GM06990 (cell line): ENCODE results near the gene KLK14.

Experiments
- DNase-seq: peaks from one replicate; pipeline ENCODE4 v3.0.0-alpha.2; 2011; ENCODE audit not compliant: insufficient read length; ENCODE audit errors: extremely low read depth
- H3K27me3 ChIP-seq: replicated peaks from 2 replicates; pipeline ENCODE4 v1.6.0; 2011; ENCODE audit warnings: low read length; ENCODE audit not compliant: control insufficient read depth, insufficient read depth
- H3K36me3 ChIP-seq: 2 replicates; pipeline ENCODE4 v1.5.1; 2011; ENCODE audit warnings: low read length; ENCODE audit not compliant: control insufficient read depth, insufficient read depth
- H3K4me3 ChIP-seq: replicated peaks from 2 replicates; pipeline ENCODE4 v1.5.1; 2011; ENCODE audit warnings: low read depth, mild to moderate bottlenecking, control low read depth, low read length
- TF ChIP-seq, protein P1 (sequence below): IDR thresholded peaks from 2 replicates; pipeline ENCODE4 v1.5.1; 2011; ENCODE audit warnings: low read length, control low read depth, mild to moderate bottlenecking, inconsistent platforms; ENCODE audit not compliant: insufficient read depth, poor library complexity, severe bottlenecking

Gene KLK14

DNA sequence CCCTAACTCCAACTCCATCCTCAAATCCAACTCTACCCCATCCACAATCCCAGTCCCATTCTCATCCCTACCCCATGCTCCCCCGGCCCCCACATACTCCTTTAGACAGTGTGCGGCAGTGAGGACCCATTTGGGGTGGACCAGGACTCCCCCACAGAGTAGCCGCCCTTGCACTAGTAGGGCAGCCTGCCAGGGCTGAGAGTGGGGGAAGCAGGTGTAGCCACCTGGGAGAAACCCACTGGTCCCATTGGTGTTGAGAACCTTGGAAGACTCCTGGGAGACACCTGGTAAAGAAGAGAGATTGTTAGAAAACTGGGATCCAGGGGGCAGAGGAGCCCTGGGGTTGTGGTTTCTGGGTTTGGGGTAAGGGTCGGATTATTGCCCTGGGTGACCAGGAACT, 22.4 kb downstream of the KLK14 start:
- no peak for DNase-seq
- TF ChIP-seq, protein P1, sequence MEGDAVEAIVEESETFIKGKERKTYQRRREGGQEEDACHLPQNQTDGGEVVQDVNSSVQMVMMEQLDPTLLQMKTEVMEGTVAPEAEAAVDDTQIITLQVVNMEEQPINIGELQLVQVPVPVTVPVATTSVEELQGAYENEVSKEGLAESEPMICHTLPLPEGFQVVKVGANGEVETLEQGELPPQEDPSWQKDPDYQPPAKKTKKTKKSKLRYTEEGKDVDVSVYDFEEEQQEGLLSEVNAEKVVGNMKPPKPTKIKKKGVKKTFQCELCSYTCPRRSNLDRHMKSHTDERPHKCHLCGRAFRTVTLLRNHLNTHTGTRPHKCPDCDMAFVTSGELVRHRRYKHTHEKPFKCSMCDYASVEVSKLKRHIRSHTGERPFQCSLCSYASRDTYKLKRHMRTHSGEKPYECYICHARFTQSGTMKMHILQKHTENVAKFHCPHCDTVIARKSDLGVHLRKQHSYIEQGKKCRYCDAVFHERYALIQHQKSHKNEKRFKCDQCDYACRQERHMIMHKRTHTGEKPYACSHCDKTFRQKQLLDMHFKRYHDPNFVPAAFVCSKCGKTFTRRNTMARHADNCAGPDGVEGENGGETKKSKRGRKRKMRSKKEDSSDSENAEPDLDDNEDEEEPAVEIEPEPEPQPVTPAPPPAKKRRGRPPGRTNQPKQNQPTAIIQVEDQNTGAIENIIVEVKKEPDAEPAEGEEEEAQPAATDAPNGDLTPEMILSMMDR, result no peak
- no peaks in the 10 kb centered on the region; the same call in 1 of the 2 replicates for H3K27me3 ChIP-seq
- H3K36me3 ChIP-seq, result no peaks in the 10 kb centered on the region
- H3K4me3 ChIP-seq, result no peak overlapping the region

DNA sequence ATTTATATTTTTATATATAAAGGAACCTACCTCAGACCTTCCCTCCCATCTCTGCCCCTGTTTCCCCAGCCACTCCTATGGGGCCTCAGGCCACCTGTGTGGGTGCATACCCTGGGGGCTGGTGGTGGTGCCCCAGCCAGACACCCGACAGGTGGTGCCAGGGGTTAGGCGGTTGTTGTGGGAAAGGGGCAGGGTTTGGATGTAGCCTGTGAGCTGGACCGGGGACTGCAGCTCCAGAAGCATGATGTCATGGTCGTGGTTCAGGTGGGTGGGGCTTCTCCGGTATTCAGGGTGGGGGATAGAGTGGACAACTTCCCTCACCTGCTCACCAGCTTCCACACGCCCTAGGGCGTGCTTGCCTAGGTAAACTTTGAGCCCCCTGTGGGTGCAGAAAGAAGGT, 23.0 kb downstream of the KLK14 start:
- H3K4me3 ChIP-seq, result no peak overlapping the region
- no peaks in the 10 kb centered on the region for H3K36me3 ChIP-seq
- no peak for DNase-seq
- no peaks in the 10 kb centered on the region; the same call in 1 of the 2 replicates for H3K27me3 ChIP-seq
- TF ChIP-seq, protein P1, result no peak

DNA sequence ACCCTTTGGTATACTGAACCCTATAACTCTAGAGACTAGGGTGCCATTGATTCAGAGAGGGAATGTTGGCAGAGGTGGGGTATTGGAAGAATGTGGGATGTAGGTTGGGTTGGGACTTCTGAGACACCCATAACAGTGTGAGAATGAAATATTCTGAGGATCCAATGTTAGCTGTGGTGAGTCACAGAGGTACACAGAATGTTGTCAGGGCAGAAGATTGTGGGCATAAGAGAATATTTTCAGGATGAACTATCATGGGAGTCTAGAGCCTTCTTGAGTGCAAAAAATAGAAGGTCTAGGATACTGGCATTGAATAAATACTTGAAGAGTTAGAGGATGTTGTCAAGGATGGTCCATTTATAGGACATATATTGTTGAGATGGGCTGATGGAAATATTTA, 26.8 kb downstream of the KLK14 start:
- no peaks in the 10 kb centered on the region for H3K36me3 ChIP-seq
- TF ChIP-seq, protein P1, result no peak

DNA sequence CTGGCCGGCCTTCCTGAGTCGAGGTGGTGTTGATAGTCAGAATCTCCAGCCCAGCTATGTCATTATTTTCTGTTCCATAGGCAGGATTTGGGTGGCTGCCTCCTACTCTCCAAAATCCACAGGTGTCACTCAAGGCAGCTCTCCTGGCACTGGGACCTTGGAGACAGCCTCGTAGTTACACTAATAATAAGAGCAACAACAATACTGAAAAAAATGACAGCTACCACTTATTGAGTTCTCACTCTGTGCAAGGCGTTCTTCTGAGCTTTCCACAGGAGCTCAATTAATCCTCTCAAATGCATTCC, 35.7 kb downstream of the KLK14 start:
- DNase-seq, result no peak
- Histone ChIP-seq H3K36me3 (no peaks in the 10 kb centered on the region), H3K27me3 (no peaks in the 10 kb centered on the region), H3K4me3 (no peak overlapping the region)
- TF ChIP-seq, protein P1, result no peak

More for the DNA sequence above, 26.8 kb downstream of the KLK14 start:
- Histone ChIP-seq H3K27me3 (no peaks in the 10 kb centered on the region; the same call in 1 of the 2 replicates), H3K4me3 (no peak overlapping the region)
- no peak for DNase-seq

- Histone ChIP-seq H3K36me3 (no peaks in the 10 kb centered on the region), H3K27me3 (no peaks in the 10 kb centered on the region), H3K4me3 (no peak overlapping the region)
- TF ChIP-seq, protein P1, result no peak
- no peak for DNase-seq
Observed at GRCh38 chr19:51044327-51044726, 38.4 kb downstream of the KLK14 start.

- TF ChIP-seq, protein P1, result no peak
- Histone ChIP-seq H3K27me3 (no peaks in the 10 kb centered on the region), H3K36me3 (no peaks in the 10 kb centered on the region), H3K4me3 (no peak overlapping the region)
- no peak for DNase-seq
Observed at GRCh38 chr19:51043497-51043896, 39.2 kb downstream of the KLK14 start.
